Left forelimb (tissue), 1 donor: Measurements from ENCODE around the gene ZNF32.
"Not testable (repeated sequence)": the region's sequence is repeated elsewhere in the genome, so short reads cannot be mapped to it uniquely, and the experiment has no call there.

ENCODE experiments used
- DNase-seq: peaks from one replicate; pipeline ENCODE4 v3.0.0-alpha.2; 2018; ENCODE audit warnings: low spot score

The ZNF32 gene

GRCh38 chr10:43680035-43680434, 31.4 kb upstream of the ZNF32 start:
- DNase-seq: no peak

- no peak for DNase-seq
Measured at GRCh38 chr10:43679509-43679908, 30.8 kb upstream of the ZNF32 start.

GRCh38 chr10:43678654-43679053, 30.0 kb upstream of the ZNF32 start:
- DNase-seq: peak; percentile 47

- peak; percentile 20 for DNase-seq
Measured at GRCh38 chr10:43676901-43677300, 28.2 kb upstream of the ZNF32 start.

DNA sequence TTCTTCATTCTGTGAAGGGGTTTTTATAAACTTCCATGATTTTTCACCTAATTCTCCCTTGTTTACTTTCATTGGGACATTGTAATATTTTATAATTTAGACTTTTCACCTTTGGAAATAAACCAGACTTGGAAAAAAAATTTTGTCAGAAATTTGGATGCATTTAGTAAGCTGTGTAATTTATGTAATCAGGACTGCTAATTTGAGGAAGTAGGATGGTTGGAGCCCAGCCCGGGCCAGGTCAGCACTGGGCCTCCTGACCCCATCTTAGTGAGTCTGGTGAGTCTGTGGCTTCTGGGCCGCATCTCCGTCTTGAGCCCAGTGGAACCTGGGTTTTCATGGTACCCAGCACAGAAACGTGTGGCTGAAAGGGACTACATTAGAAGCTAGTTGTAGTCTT, 27.6 kb upstream of the ZNF32 start:
- DNase-seq: no peak

GRCh38 chr10:43674553-43675210, 26.0 kb upstream of the ZNF32 start:
- DNase-seq: no peak

GRCh38 chr10:43673471-43673870, 24.8 kb upstream of the ZNF32 start:
- no peak for DNase-seq

GRCh38 chr10:43671659-43672531, 23.2 kb upstream of the ZNF32 start:
- peak; percentile 80 for DNase-seq

- no peak for DNase-seq
Measured at GRCh38 chr10:43669386-43669785, 20.7 kb upstream of the ZNF32 start.

DNA sequence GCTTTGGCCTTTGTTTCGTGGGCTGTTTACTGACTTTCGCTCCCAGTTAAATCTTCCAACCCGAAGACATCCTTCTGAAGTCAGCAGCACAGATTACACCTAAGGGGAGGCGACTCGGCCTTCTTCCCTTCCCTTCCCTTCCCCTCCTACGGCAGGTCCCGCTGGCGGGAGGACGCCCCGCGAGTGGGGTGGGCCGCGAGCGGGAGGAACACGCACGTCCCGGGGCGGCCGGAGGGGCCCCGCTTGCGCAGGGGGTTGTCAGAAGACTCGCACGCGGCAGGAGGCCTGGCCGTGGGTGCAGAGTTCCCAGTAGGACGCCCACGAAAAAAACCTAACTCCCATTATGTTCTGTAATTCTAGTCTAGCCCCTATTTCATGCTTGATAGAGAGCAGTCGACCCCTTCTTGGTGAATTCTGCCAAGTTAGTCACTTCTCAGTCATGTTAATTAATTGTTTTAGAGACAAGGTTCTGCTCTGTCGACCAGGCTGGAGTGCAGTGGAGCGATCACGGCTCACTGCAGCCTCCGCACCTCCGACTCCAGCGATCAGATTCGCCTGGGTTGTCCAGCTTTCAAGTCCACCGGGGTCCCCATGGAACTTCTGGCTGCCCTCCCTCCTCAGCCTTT, 19.2 kb upstream of the ZNF32 start:
- DNase-seq: no peak

- no peak for DNase-seq
Measured at GRCh38 chr10:43667317-43667731, 18.6 kb upstream of the ZNF32 start.

- no peak for DNase-seq
Measured at GRCh38 chr10:43666552-43666951, 17.9 kb upstream of the ZNF32 start.

DNA sequence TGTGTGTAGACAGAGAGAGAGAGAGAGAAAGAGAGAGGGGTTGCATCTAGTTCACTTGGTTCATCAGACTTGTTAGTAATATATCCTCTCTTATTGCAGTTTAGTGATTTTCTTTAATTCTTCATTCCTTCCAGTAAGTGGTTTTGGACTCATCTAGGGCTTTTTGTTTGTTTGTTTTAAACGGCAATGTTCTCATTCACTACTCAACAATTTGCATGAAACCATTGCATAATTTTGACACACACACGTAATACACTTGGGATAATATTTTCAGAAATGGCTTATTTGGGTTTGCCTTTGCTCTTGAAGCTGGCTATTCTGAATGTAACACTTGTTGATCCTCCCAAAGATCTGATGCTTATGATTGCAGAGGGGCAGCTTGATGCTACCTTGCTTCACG, 16.4 kb upstream of the ZNF32 start:
- no peak for DNase-seq

DNA sequence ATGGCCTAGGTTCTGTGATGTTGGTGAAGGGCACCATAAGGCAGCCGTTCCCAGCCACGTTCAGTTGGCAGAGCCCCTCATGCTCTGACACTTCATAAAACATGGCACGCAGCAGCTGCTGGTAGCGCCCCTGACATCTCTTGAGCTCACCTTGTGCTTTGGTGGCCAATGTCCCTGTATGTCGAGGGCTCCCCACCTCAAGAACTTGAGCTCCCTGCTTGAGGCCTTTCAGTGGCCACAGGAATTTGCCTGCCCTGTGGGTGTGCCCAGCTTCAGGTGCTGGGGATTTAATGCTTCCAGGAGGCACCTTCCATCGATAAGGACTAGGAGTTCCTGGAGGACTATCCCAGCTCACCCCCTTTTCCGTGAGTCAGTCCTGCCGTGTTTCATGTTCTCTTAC, 9.5 kb upstream of the ZNF32 start:
- no peak for DNase-seq

- DNase-seq: no peak
Measured at GRCh38 chr10:43655311-43655710, 6.6 kb upstream of the ZNF32 start.

DNA sequence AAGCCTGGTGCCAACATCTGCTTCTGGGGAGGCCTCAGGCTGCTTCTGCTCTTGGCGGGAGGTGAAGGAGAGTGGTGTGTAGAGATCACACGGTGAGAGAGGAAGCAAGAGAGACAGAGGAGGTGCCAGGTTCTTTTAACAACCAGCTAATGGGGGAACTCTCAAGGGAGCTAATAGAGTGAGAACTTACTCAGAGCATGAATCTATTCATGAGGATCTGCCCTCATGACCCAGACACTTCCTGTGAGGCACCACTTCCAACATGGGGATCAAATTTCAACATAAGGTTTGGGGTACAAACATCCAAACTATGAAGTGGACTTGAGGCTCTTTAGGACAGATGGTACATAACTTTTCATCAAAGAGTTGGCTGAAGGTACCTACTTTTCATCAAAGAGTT, 5.1 kb upstream of the ZNF32 start:
- no peak for DNase-seq

GRCh38 chr10:43649185-43649523, 473 bp upstream of the ZNF32 start:
- no peak for DNase-seq

- DNase-seq: no peak
Measured at GRCh38 chr10:43648095-43648397, 635 bp downstream of the ZNF32 start.

DNA sequence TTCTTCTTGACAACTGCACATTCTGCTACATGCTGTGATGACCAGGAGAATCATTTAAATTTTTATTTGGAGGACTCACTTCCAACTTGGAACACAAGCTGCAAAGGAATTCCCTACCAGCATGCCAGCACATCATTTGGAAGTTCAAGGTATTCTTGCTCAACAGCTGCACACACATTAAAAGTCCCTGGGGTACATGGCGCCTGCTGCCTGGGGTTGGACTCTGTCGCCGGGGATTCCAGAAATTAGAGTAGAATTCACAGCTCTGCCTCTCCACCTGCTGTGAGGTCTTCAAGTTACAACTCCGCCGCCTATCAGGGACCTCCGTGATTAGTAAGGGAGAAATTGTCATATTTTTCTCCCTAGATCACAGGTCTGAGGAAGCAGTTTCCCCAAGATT, 1.1 kb downstream of the ZNF32 start:
- no peak for DNase-seq

GRCh38 chr10:43645866-43646265, 2.8 kb downstream of the ZNF32 start:
- DNase-seq: no peak

DNA sequence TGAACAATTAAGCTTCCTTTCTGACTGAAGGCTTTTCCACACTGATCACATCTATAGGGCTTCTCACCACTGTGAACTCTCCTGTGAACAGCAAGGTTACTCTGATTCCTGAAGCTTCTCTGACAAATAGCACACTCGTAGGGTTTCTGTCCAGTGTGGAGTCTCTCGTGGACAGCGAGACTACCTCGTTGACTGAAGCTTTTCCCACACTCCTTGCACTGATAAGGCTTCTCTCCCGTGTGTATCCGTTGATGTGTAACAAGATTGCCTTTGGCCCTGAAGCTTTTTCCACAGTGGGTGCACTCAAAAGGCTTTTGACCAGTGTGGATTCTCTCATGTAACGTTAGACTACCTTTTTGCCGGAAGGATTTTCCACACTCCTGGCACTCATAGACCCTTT, 4.4 kb downstream of the ZNF32 start:
- DNase-seq: no peak

- no peak for DNase-seq
Measured at GRCh38 chr10:43640603-43641002, 8.1 kb downstream of the ZNF32 start.

- not testable (repeated sequence) for DNase-seq
Measured at GRCh38 chr10:43635816-43636215, 12.9 kb downstream of the ZNF32 start.
